ENCODE measurements around the gene CFAP69.
"Not testable (repeated sequence)": the region's sequence is repeated elsewhere in the genome, so short reads cannot be mapped to it uniquely, and the experiment has no call there.

CFAP69 gene

GRCh38 chr7:90270431-90271178, 25.6 kb downstream of the CFAP69 start:
- no peak for DNase-seq

GRCh38 chr7:90271753-90272152, 26.8 kb downstream of the CFAP69 start:
- DNase-seq, result peak; percentile 74

GRCh38 chr7:90272242-90272641, 27.3 kb downstream of the CFAP69 start:
- DNase-seq, result no peak

GRCh38 chr7:90274161-90274560, 29.2 kb downstream of the CFAP69 start:
- DNase-seq, result no peak

- no peak for DNase-seq
Observed at GRCh38 chr7:90276033-90276728, 31.2 kb downstream of the CFAP69 start.

- DNase-seq, result no peak
Observed at GRCh38 chr7:90288154-90288553, 43.2 kb downstream of the CFAP69 start.

GRCh38 chr7:90290244-90291113, 45.5 kb downstream of the CFAP69 start:
- DNase-seq, result no peak

GRCh38 chr7:90298145-90299038, 53.4 kb downstream of the CFAP69 start:
- DNase-seq, result peak; percentile 50

- DNase-seq, result no peak
Observed at GRCh38 chr7:90303241-90303640, 58.3 kb downstream of the CFAP69 start.

- no peak for DNase-seq
Observed at GRCh38 chr7:90309872-90310271, 64.9 kb downstream of the CFAP69 start.

GRCh38 chr7:90311175-90311574, 66.2 kb downstream of the CFAP69 start:
- DNase-seq, result peak; percentile 0

- DNase-seq, result peak; percentile 15
Observed at GRCh38 chr7:90312745-90313144, 67.8 kb downstream of the CFAP69 start.

GRCh38 chr7:90313907-90314306, 68.9 kb downstream of the CFAP69 start:
- DNase-seq, result no peak

- no peak for DNase-seq
Observed at GRCh38 chr7:90320014-90320413, 75.0 kb downstream of the CFAP69 start.

GRCh38 chr7:90320418-90320800, 75.4 kb downstream of the CFAP69 start:
- no peak for DNase-seq

GRCh38 chr7:90320801-90321494, 76.0 kb downstream of the CFAP69 start, which contains the start of gene FAM237B:
FAM237B (minus strand) TSS chr7:90321304; CDS start chr7:90319748, 1,556 bp downstream.
- peak; percentile 36 for DNase-seq

GRCh38 chr7:90322837-90323236, 77.9 kb downstream of the CFAP69 start:
- DNase-seq, result no peak

- no peak for DNase-seq
Observed at GRCh38 chr7:90326500-90326899, 81.5 kb downstream of the CFAP69 start.

GRCh38 chr7:90334193-90334843, 89.3 kb downstream of the CFAP69 start:
- DNase-seq, result no peak

- not testable (repeated sequence) for DNase-seq
Observed at GRCh38 chr7:90334926-90335325, 90.0 kb downstream of the CFAP69 start.

GRCh38 chr7:90337106-90337505, 92.1 kb downstream of the CFAP69 start:
- DNase-seq, result peak; percentile 23

Measured in fibroblast of skin of back (primary cell).